Nephron (organoid): ENCODE data around the gene BEAN1.
A peak's percentile ranks its signal among the peaks of the same experiment; 100 is the strongest.

Source experiments
- H3K27ac Mint-ChIP-seq, 3 experiments: 2 replicates each; pipeline ENCODE4 v1.8.0; 2020; ENCODE audit warnings: mixed read lengths in 3 of 3, mild to moderate bottlenecking in 2 of 3, moderate library complexity in 1 of 3
- H3K27me3 Mint-ChIP-seq: 2 replicates; pipeline ENCODE4 v1.8.0; 2021; ENCODE audit warnings: low read depth, mild to moderate bottlenecking, moderate library complexity, mixed read lengths
- H3K36me3 Mint-ChIP-seq: 2 replicates; pipeline ENCODE4 v1.8.0; 2020; ENCODE audit warnings: low read depth, mixed read lengths
- H3K4me1 Mint-ChIP-seq: 2 replicates; pipeline ENCODE4 v1.8.0; 2020; ENCODE audit warnings: mixed read lengths
- H3K4me3 Mint-ChIP-seq, 3 experiments: 2 replicates each; pipeline ENCODE4 v1.8.0; 2020; ENCODE audit warnings: mild to moderate bottlenecking in 3 of 3, mixed read lengths in 3 of 3, moderate library complexity in 2 of 3
- H3K9me3 Mint-ChIP-seq: 2 replicates; pipeline ENCODE4 v1.8.0; 2020; ENCODE audit warnings: mixed read lengths
- CTCF ChIP-seq, 3 experiments: fragments of 200-600 bp; sonication (generic); IDR thresholded peaks; one replicate each; pipeline ENCODE4 v1.5.0; 2021; ENCODE audit warnings: antibody characterized with exemption in 3 of 3; ENCODE audit not compliant: unreplicated experiment in 3 of 3

Gene BEAN1

GRCh38 chr16:66381585-66382170 lies 45.4 kb upstream of the BEAN1 start:
- Mint-ChIP-seq H3K4me1 (peaks cover 15% of the 10 kb centered on the region), H3K27ac (no peak overlapping the region), H3K27me3 (no peaks in the 10 kb centered on the region), H3K36me3 (no peaks in the 10 kb centered on the region), H3K4me3 (no peak overlapping the region), H3K9me3 (peaks cover 7% of the 10 kb centered on the region)
- no peak for TF ChIP-seq CTCF (IDR thresholded peaks at IDR 0.05; ENCODE audit: unreplicated experiment in 3 of 3)

- peaks cover 7% of the 10 kb centered on the region for H3K9me3 Mint-ChIP-seq
- H3K27ac Mint-ChIP-seq: peak overlapping the region; percentile 25 to 61 (median 33)
- H3K36me3 Mint-ChIP-seq: no peaks in the 10 kb centered on the region
- H3K27me3 Mint-ChIP-seq: no peaks in the 10 kb centered on the region
- TF ChIP-seq CTCF (IDR thresholded peaks at IDR 0.05; ENCODE audit: unreplicated experiment in 3 of 3): no peak
- no peak overlapping the region for H3K4me3 Mint-ChIP-seq
- H3K4me1 Mint-ChIP-seq: peaks cover 15% of the 10 kb centered on the region
Measured at GRCh38 chr16:66382171-66382965, 44.7 kb upstream of the BEAN1 start.

- Mint-ChIP-seq H3K9me3 (peaks cover 7% of the 10 kb centered on the region), H3K36me3 (no peaks in the 10 kb centered on the region), H3K4me3 (no peak overlapping the region)
Measured at GRCh38 chr16:66382966-66383299, 44.2 kb upstream of the BEAN1 start.

GRCh38 chr16:66383551-66383950 lies 43.5 kb upstream of the BEAN1 start:
- Mint-ChIP-seq H3K27me3 (no peaks in the 10 kb centered on the region), H3K9me3 (peaks cover 7% of the 10 kb centered on the region), H3K4me1 (peaks cover 15% of the 10 kb centered on the region), H3K36me3 (no peaks in the 10 kb centered on the region), H3K4me3 (no peak overlapping the region), H3K27ac (peak overlapping the region; percentile 6 to 33 (median 25))
- TF ChIP-seq CTCF (IDR thresholded peaks at IDR 0.05; ENCODE audit: unreplicated experiment in 3 of 3): no peak

More at GRCh38 chr16:66382966-66383299, 44.2 kb upstream of the BEAN1 start:
- H3K27ac Mint-ChIP-seq: peak overlapping the region in 2 of 3 experiments; percentile 25 to 33
- no peaks in the 10 kb centered on the region for H3K27me3 Mint-ChIP-seq
- TF ChIP-seq CTCF (IDR thresholded peaks at IDR 0.05; ENCODE audit: unreplicated experiment in 3 of 3): no peak
- peaks cover 15% of the 10 kb centered on the region for H3K4me1 Mint-ChIP-seq

GRCh38 chr16:66385415-66385814 lies 41.7 kb upstream of the BEAN1 start:
- no peak for TF ChIP-seq CTCF (IDR thresholded peaks at IDR 0.05; ENCODE audit: unreplicated experiment in 3 of 3)
- Mint-ChIP-seq H3K4me1 (peaks cover 10% of the 10 kb centered on the region), H3K4me3 (no peak overlapping the region), H3K36me3 (no peaks in the 10 kb centered on the region), H3K9me3 (peaks cover 2% of the 10 kb centered on the region), H3K27me3 (no peaks in the 10 kb centered on the region), H3K27ac (no peak overlapping the region)
